Measurements from ENCODE around the gene CPLX3. TPM values are rescaled to one million over a fixed set of nuclear protein-coding genes. Genes with fewer than 3 reads are reported as not detected.
A peak's percentile ranks its signal among the peaks of the same experiment; 100 is the strongest.

CPLX3 gene
- total RNA-seq, 8 experiments from 2014 or later = 0.11 to 0.66 (median 0.32) TPM; not detected in 1

GRCh38 chr15:74791007-74791406, 35.4 kb upstream of the CPLX3 start:
- in situ Hi-C loops (cut with MboI; ENCODE audit: low pct_unique_long_range_greater_than_20kb in 2 of 9, low sequenced_read_pairs in 9 of 9, unreplicated experiment in 9 of 9) = no loop called here
- Histone ChIP-seq H3K27ac (no peak overlapping the region), H3K4me1 (replicated peaks in 1 of 2) (peaks cover 4 to 22% of the 10 kb centered on the region in 2 donors), H3K4me3 (no peak overlapping the region)
- no peak for ATAC-seq (replicated peaks in 6 of 8)
- 27 to 100% (median 62%) methylated on average over 1 of the region's 1 CpG; no CpG with 5 or more reads in 3 of the 10 experiments for WGBS, 10 experiments

- in situ Hi-C loops (cut with MboI; ENCODE audit: low pct_unique_long_range_greater_than_20kb in 2 of 9, low sequenced_read_pairs in 9 of 9, unreplicated experiment in 9 of 9) = no loop called here
- peaks cover 4 to 22% of the 10 kb centered on the region in 2 donors for H3K4me1 ChIP-seq (replicated peaks in 1 of 2)
- ATAC-seq (replicated peaks in 6 of 8) = no peak
- no peak overlapping the region for H3K27ac ChIP-seq
- 67 to 97% (median 88%) methylated on average over 1 to 6 of the region's 7 CpGs; no CpG with 5 or more reads in 6 of the 10 experiments for WGBS, 10 experiments
- H3K4me3 ChIP-seq = no peak overlapping the region
Observed at GRCh38 chr15:74791667-74792066, 34.8 kb upstream of the CPLX3 start.

GRCh38 chr15:74792227-74793016, 34.0 kb upstream of the CPLX3 start:
- Histone ChIP-seq H3K27ac (no peak overlapping the region), H3K4me3 (no peak overlapping the region), H3K4me1 (replicated peaks in 1 of 2) (peaks cover 4 to 19% of the 10 kb centered on the region in 2 donors)
- WGBS, 10 experiments = 65 to 100% (median 75%) methylated on average over 1 to 6 of the region's 12 CpGs; no CpG with 5 or more reads in 5 of the 10 experiments
- no peak for ATAC-seq (replicated peaks in 6 of 8)
- in situ Hi-C loops (cut with MboI; ENCODE audit: low pct_unique_long_range_greater_than_20kb in 2 of 9, low sequenced_read_pairs in 9 of 9, unreplicated experiment in 9 of 9) = no loop called here

- Histone ChIP-seq H3K27ac (no peak overlapping the region), H3K4me3 (no peak overlapping the region), H3K4me1 (replicated peaks in 1 of 2) (peaks cover 3 to 16% of the 10 kb centered on the region in 2 donors)
- in situ Hi-C loops (cut with MboI; ENCODE audit: low pct_unique_long_range_greater_than_20kb in 2 of 9, low sequenced_read_pairs in 9 of 9, unreplicated experiment in 9 of 9) = no loop called here
- ATAC-seq (replicated peaks in 6 of 8) = peak; percentile 29 to 69 (median 46)
- 0 to 100% (median 86%) methylated on average over 1 to 6 of the region's 12 CpGs; no CpG with 5 or more reads in 6 of the 10 experiments for WGBS, 10 experiments
Observed at GRCh38 chr15:74793135-74794028, 33.0 kb upstream of the CPLX3 start.

GRCh38 chr15:74794248-74794969, 32.0 kb upstream of the CPLX3 start:
- ATAC-seq (replicated peaks in 6 of 8) = no peak
- Histone ChIP-seq H3K27ac (no peak overlapping the region), H3K4me1 (replicated peaks in 1 of 2) (peaks cover 0 to 16% of the 10 kb centered on the region in 2 donors), H3K4me3 (no peak overlapping the region)
- in situ Hi-C loops (cut with MboI; ENCODE audit: low pct_unique_long_range_greater_than_20kb in 2 of 9, low sequenced_read_pairs in 9 of 9, unreplicated experiment in 9 of 9) = no loop called here
- 100% methylated on average over 1 to 2 of the region's 9 CpGs; no CpG with 5 or more reads in 6 of the 10 experiments for WGBS, 10 experiments

- H3K27ac ChIP-seq = no peak overlapping the region
- WGBS, 10 experiments = 67 to 100% (median 97%) methylated on average over 1 to 6 of the region's 9 CpGs; no CpG with 5 or more reads in 2 of the 10 experiments
Observed at GRCh38 chr15:74794970-74795349, 31.5 kb upstream of the CPLX3 start.

GRCh38 chr15:74795966-74796625, 30.3 kb upstream of the CPLX3 start:
- ATAC-seq (replicated peaks in 6 of 8) = no peak
- WGBS, 10 experiments = 76 to 100% (median 92%) methylated on average over 3 to 11 of the region's 14 CpGs; no CpG with 5 or more reads in 2 of the 10 experiments
- in situ Hi-C loops (cut with MboI; ENCODE audit: low pct_unique_long_range_greater_than_20kb in 2 of 9, low sequenced_read_pairs in 9 of 9, unreplicated experiment in 9 of 9) = no loop called here
- H3K4me3 ChIP-seq = no peak overlapping the region
- peaks cover 0 to 10% of the 10 kb centered on the region in 2 donors for H3K4me1 ChIP-seq (replicated peaks in 1 of 2)
- no peak overlapping the region for H3K27ac ChIP-seq

More at GRCh38 chr15:74794970-74795349, 31.5 kb upstream of the CPLX3 start:
- no peak overlapping the region for H3K4me3 ChIP-seq
- peaks cover 0 to 13% of the 10 kb centered on the region in 2 donors for H3K4me1 ChIP-seq (replicated peaks in 1 of 2)
- in situ Hi-C loops (cut with MboI; ENCODE audit: low pct_unique_long_range_greater_than_20kb in 2 of 9, low sequenced_read_pairs in 9 of 9, unreplicated experiment in 9 of 9) = no loop called here
- no peak for ATAC-seq (replicated peaks in 6 of 8)

GRCh38 chr15:74798388-74799254, 27.8 kb upstream of the CPLX3 start:
- Histone ChIP-seq H3K4me1 (replicated peaks in 1 of 2) (no peaks in the 10 kb centered on the region), H3K27ac (no peak overlapping the region), H3K4me3 (no peak overlapping the region)
- no peak for ATAC-seq (replicated peaks in 6 of 8)
- in situ Hi-C loops (cut with MboI; ENCODE audit: low pct_unique_long_range_greater_than_20kb in 2 of 9, low sequenced_read_pairs in 9 of 9, unreplicated experiment in 9 of 9) = no loop called here
- 97 to 100% (median 100%) methylated on average over 2 to 7 of the region's 25 CpGs; no CpG with 5 or more reads in 7 of the 10 experiments for WGBS, 10 experiments

GRCh38 chr15:74799255-74799855, 27.1 kb upstream of the CPLX3 start:
- Histone ChIP-seq H3K4me3 (no peak overlapping the region), H3K4me1 (replicated peaks in 1 of 2) (no peaks in the 10 kb centered on the region), H3K27ac (no peak overlapping the region)
- no peak for ATAC-seq (replicated peaks in 6 of 8)
- in situ Hi-C loops (cut with MboI; ENCODE audit: low pct_unique_long_range_greater_than_20kb in 2 of 9, low sequenced_read_pairs in 9 of 9, unreplicated experiment in 9 of 9) = no loop called here
- WGBS, 10 experiments = 67 to 100% (median 91%) methylated on average over 1 to 6 of the region's 16 CpGs; no CpG with 5 or more reads in 6 of the 10 experiments

- in situ Hi-C loops (cut with MboI; ENCODE audit: low pct_unique_long_range_greater_than_20kb in 2 of 9, low sequenced_read_pairs in 9 of 9, unreplicated experiment in 9 of 9) = no loop called here
- 0 to 81% (median 62%) methylated on average over 1 to 6 of the region's 18 CpGs; no CpG with 5 or more reads in 4 of the 10 experiments for WGBS, 10 experiments
- Histone ChIP-seq H3K27ac (no peak overlapping the region), H3K4me1 (replicated peaks in 1 of 2) (no peaks in the 10 kb centered on the region), H3K4me3 (no peak overlapping the region)
- peak; percentile 65 to 92 (median 74) for ATAC-seq (replicated peaks in 6 of 8)
Observed at GRCh38 chr15:74799856-74800558, 26.4 kb upstream of the CPLX3 start.

Data from motor neuron (in vitro differentiated cells).